Esophagus muscularis mucosa (tissue), 4 donors: ENCODE results near the gene TOMM5. TPM values are rescaled to one million over a fixed set of nuclear protein-coding genes. Genes with fewer than 3 reads are reported as not detected.

Experiments used
- DNase-seq: peaks from one replicate; pipeline ENCODE4 v3.0.0-alpha.2; 2017; ENCODE audit errors: extremely low spot score
- H3K27ac ChIP-seq, 4 donors: fragments of 200-600 bp; sonication (generic); replicated peaks in 1 of 4; 1 replicate in 3 of 4; 2 replicates in 1 of 4; pipeline ENCODE4 v1.5.1; 2016 to 2019; ENCODE audit warnings: mild to moderate bottlenecking in 1 of 4
- H3K27me3 ChIP-seq, 4 donors: fragments of 200-600 bp; sonication (generic); one replicate each; pipeline versions ENCODE4 v1.5.1 to v1.6.0; 2016 to 2019
- H3K36me3 ChIP-seq, 4 donors: fragments of 200-600 bp; sonication (generic); one replicate each; pipeline ENCODE4 v1.5.1; 2016 to 2019
- H3K4me1 ChIP-seq, 4 donors: fragments of 200-600 bp; sonication (generic); one replicate each; pipeline ENCODE4 v1.5.1; 2016 to 2019
- H3K4me3 ChIP-seq, 4 donors: fragments of 200-600 bp; sonication (generic); 1 replicate in 2 of 4; 2 replicates in 2 of 4; pipeline ENCODE4 v1.5.1; 2016 to 2019; ENCODE audit warnings: mild to moderate bottlenecking in 4 of 4, moderate library complexity in 1 of 4
- H3K9me3 ChIP-seq, 4 donors: fragments of 200-600 bp; sonication (generic); 1 replicate in 3 of 4; 2 replicates in 1 of 4; pipeline ENCODE4 v1.5.1; 2016 to 2019
- EP300 ChIP-seq: sonication (generic); formaldehyde crosslinking; IDR thresholded peaks from one replicate; pipeline ENCODE4 v1.6.1; 2017; ENCODE audit warnings: antibody characterized with exemption
- POLR2A ChIP-seq: fragments of 450-650 bp; IDR thresholded peaks from one replicate; pipeline ENCODE4 v1.6.1; 2017; ENCODE audit warnings: antibody characterized with exemption, moderate library complexity, mild to moderate bottlenecking, low read depth
- POLR2AphosphoS5 ChIP-seq, 2 donors: sonication (generic); formaldehyde crosslinking; IDR thresholded peaks; one replicate each; pipeline ENCODE4 v1.6.1; 2017; ENCODE audit warnings: antibody characterized with exemption in 2 of 2
- WGBS: methylation state at CpG from one replicate; pipeline ENCODE4 v1.1.5; 2018; 5-methylcytosine and 5-hydroxymethylcytosine counted together
- intact Hi-C: fragments of 100-400 bp; cut with DNase I; formaldehyde crosslinking; loops from one replicate; pipeline ENCODE4 v1.15.1; 2023
- total RNA-seq, 4 donors: library from RNA; depleted of rRNA; stranded (reverse); fragments of >200 nt; gene quantifications; one replicate each; pipeline versions ENCODE4 v1.1.0 to v1.2.1, GENCODE V29; 2016
- TF ChIP-seq, protein P1 (sequence below), 3 experiments: fragments of 200-600 bp in 2 of 3; fragments of 450-650 bp in 1 of 3; sonication (generic) in 2 of 3; IDR thresholded peaks; one replicate each; pipeline ENCODE4 v1.5.1; 2017 to 2019; ENCODE audit warnings: antibody characterized with exemption in 3 of 3, mild to moderate bottlenecking in 2 of 3, moderate library complexity in 1 of 3

Gene TOMM5
- total RNA-seq, 4 donors from 2014 or later, result 55.7 to 84.3 (median 62.5) TPM

DNA sequence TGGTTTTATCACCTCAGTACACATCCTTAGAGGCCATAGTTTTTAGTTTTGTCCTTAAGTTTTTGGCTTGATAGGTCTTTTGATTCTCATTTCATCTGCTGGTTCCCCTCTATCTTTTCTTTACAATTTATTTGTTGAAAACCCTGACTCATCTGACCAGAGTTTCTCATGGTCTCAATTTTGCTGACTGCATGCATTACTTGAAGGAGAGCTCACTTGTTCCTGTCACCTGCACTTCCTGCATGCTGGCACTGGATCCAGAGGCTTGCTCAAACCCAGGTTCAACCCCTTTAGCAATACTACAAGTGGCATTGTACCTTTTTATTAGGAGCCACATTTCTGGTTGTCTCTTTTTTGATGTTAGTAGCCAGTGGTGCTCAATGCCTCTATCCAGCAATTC is 42.9 kb downstream of the TOMM5 start:
- Histone ChIP-seq H3K4me1 (no peaks in the 10 kb centered on the region), H3K4me3 (no peak overlapping the region), H3K27me3 (no peaks in the 10 kb centered on the region), H3K36me3 (no peaks in the 10 kb centered on the region), H3K27ac (no peak overlapping the region), H3K9me3 (no peaks in the 10 kb centered on the region)
- TF ChIP-seq, protein P1, sequence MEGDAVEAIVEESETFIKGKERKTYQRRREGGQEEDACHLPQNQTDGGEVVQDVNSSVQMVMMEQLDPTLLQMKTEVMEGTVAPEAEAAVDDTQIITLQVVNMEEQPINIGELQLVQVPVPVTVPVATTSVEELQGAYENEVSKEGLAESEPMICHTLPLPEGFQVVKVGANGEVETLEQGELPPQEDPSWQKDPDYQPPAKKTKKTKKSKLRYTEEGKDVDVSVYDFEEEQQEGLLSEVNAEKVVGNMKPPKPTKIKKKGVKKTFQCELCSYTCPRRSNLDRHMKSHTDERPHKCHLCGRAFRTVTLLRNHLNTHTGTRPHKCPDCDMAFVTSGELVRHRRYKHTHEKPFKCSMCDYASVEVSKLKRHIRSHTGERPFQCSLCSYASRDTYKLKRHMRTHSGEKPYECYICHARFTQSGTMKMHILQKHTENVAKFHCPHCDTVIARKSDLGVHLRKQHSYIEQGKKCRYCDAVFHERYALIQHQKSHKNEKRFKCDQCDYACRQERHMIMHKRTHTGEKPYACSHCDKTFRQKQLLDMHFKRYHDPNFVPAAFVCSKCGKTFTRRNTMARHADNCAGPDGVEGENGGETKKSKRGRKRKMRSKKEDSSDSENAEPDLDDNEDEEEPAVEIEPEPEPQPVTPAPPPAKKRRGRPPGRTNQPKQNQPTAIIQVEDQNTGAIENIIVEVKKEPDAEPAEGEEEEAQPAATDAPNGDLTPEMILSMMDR (IDR thresholded peaks at IDR 0.05), result no peak
- TF ChIP-seq POLR2A (no peak), EP300 (no peak), POLR2AphosphoS5 (IDR thresholded peaks at IDR 0.05) (no peak)
- intact Hi-C loops, result no loop called here
- no peak for DNase-seq

DNA sequence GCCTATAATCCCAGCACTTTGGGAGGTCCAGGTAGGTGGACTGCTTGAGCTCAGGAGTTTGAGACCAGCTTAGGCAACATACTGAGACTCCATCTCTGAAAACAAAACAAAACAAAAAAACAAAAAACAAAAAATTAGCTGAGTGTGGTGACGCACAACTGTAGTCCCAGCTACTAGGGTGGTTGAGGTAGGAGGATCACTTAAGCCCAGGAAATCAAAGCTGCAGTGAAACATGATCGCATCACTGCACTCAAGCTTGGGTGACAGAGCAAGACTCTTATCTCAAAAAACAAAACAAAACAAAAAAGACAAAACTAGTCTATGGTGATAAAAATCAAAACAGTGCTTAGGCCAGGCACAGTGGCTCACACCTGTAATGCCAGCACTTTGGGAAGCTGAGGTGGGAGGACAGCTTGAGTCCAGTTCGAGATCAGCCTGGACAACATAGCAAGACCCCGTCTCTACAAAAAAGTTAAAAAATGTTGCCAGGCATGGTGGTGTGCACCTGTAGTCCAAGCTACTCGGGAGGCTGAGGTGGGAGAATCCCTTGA is 45.0 kb downstream of the TOMM5 start:
- 99% methylated on average over 5 of the region's 5 CpGs for WGBS
- no peak for TF ChIP-seq EP300
- no peaks in the 10 kb centered on the region for H3K27me3 ChIP-seq
- H3K36me3 ChIP-seq, result no peaks in the 10 kb centered on the region
- no peak for DNase-seq
- H3K9me3 ChIP-seq, result no peaks in the 10 kb centered on the region
- no peak overlapping the region for H3K4me3 ChIP-seq
- no peak overlapping the region for H3K27ac ChIP-seq
- intact Hi-C loops, result no loop called here
- H3K4me1 ChIP-seq, result no peaks in the 10 kb centered on the region

DNA sequence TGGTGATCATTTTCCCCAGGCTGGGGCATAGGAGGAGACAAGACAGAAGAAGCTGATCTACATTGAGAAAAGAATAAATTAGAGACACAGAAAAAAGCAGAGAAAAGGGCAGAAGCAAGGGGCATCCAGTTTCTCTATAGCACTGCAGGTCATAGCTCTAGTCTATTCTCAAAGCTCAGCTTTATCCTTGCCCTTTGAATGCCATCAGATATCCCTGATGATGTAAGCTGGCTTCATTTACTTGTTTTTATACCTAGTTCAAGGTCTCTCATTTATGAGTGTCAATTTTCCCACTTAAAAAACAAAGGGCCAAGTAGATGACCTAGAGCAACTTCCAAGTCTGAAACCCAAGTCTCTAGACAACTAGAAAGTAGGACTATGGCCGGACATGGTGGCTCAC is 48.9 kb downstream of the TOMM5 start:
- Histone ChIP-seq H3K4me1 (no peaks in the 10 kb centered on the region), H3K9me3 (no peaks in the 10 kb centered on the region), H3K36me3 (peaks cover 4 to 30% (median 23%) of the 10 kb centered on the region in 4 donors), H3K4me3 (no peak overlapping the region), H3K27ac (no peak overlapping the region), H3K27me3 (no peaks in the 10 kb centered on the region)
- DNase-seq, result no peak
- intact Hi-C loops, result no loop called here
- TF ChIP-seq POLR2A (no peak), POLR2AphosphoS5 (IDR thresholded peaks at IDR 0.05) (no peak), EP300 (no peak)
- TF ChIP-seq, protein P1 (IDR thresholded peaks at IDR 0.05), result no peak
- WGBS, result 90% methylated on average over 1 of the region's 1 CpG

DNA sequence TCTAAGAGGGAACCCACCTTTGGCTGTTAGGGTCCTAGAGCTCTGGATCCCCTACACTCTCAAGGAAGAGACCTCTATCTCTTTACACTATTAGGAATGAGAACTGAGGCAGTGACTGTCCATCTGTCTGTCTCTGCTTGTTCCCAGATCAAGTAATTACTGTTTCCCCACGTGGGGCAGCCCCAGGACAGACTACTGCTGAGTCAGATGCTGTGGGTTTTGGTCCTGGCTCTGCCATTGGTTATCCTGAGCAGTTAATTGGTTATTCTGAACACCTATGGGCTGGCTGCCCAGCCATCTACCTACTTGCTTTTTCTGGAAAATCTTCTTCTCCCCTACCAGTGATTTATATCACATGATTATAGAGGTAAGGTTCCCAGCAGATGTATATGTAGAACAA is 49.5 kb downstream of the TOMM5 start:
- TF ChIP-seq POLR2A, result no peak
- no peak for TF ChIP-seq EP300
- TF ChIP-seq, protein P1 (IDR thresholded peaks at IDR 0.05), result no peak
- no peak for TF ChIP-seq POLR2AphosphoS5 (IDR thresholded peaks at IDR 0.05)
- Histone ChIP-seq H3K27me3 (no peaks in the 10 kb centered on the region), H3K4me3 (no peak overlapping the region), H3K9me3 (no peaks in the 10 kb centered on the region), H3K27ac (no peak overlapping the region), H3K4me1 (no peaks in the 10 kb centered on the region), H3K36me3 (peaks cover 7 to 35% (median 28%) of the 10 kb centered on the region in 4 donors)
- WGBS, result 100% methylated on average over 1 of the region's 1 CpG
- intact Hi-C loops, result no loop called here
- DNase-seq, result no peak

DNA sequence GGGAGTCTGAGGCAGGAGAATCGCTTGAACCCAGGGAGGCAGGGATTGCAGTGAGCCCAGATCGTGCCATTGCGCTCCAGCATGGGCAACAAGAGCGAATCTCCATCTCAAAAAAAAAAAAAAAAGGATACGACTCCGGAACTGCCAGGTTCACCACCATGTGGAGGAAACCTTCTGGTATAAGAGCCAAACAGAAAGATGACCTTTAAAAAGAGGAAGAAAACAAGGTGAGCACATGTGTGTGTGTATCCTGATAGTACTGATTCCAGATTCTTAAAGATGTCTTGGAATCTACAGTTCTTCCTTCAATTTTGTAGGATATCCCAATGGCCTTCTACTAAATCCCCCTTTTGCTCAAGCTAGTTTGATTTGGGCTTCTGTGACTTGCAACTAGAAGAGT is 49.9 kb downstream of the TOMM5 start:
- intact Hi-C loops, result no loop called here
- no peak overlapping the region for H3K4me3 ChIP-seq
- peaks cover 11 to 39% (median 32%) of the 10 kb centered on the region in 4 donors for H3K36me3 ChIP-seq
- H3K27me3 ChIP-seq, result no peaks in the 10 kb centered on the region
- WGBS, result 100% methylated on average over 6 of the region's 6 CpGs
- H3K9me3 ChIP-seq, result no peaks in the 10 kb centered on the region
- H3K27ac ChIP-seq, result no peak overlapping the region
- no peak for DNase-seq
- TF ChIP-seq, protein P1 (IDR thresholded peaks at IDR 0.05), result no peak
- TF ChIP-seq EP300, result no peak
- TF ChIP-seq POLR2AphosphoS5 (IDR thresholded peaks at IDR 0.05), result no peak
- no peak for TF ChIP-seq POLR2A
- no peaks in the 10 kb centered on the region for H3K4me1 ChIP-seq
